ENCODE results near the gene MET. TPM values are rescaled to one million over a fixed set of nuclear protein-coding genes. Genes with fewer than 3 reads are reported as not detected.

The MET gene
- total and polyA plus RNA-seq, 7 experiments from 2014 or later, result 0.19 to 1.0 (median 0.73) TPM; not detected in 4

- H3K36me3 Mint-ChIP-seq, result no peaks in the 10 kb centered on the region
- peaks cover 0 to 12% (median 3%) of the 10 kb centered on the region in 11 donors for H3K9me3 Mint-ChIP-seq
- ChIA-PET CTCF (no interaction called here), POLR2A (no interaction called here)
- intact Hi-C loops (cut with micrococcal nuclease), result no loop called here
- peaks cover 15 to 32% (median 25%) of the 10 kb centered on the region in 5 donors for H3K27me3 Mint-ChIP-seq
- H3K27ac ChIP-seq (ENCODE audit: low read depth, low read length), result no peak overlapping the region
- no peaks in the 10 kb centered on the region for H3K27me3 ChIP-seq (ENCODE audit: control insufficient read depth in 2 of 2, insufficient read depth in 2 of 2, low read length in 2 of 2)
- H3K4me3 Mint-ChIP-seq, result no peak overlapping the region
- ATAC-seq (no peak), DNase-seq (no peak)
- no peaks in the 10 kb centered on the region for H3K4me1 ChIP-seq (ENCODE audit: control insufficient read depth in 2 of 2, insufficient read depth in 2 of 2, low read length in 2 of 2)
- no peaks in the 10 kb centered on the region for H3K36me3 ChIP-seq (ENCODE audit: control insufficient read depth in 2 of 3, insufficient read depth in 3 of 3, low read length in 3 of 3)
- H3K4me1 Mint-ChIP-seq, result no peaks in the 10 kb centered on the region
- no peak overlapping the region for H3K27ac Mint-ChIP-seq
- no peaks in the 10 kb centered on the region for H3K9me3 ChIP-seq (ENCODE audit: control insufficient read depth in 2 of 3, low read length in 3 of 3)
- no peak overlapping the region for H3K4me3 ChIP-seq (ENCODE audit: low read length)
Measured at GRCh38 chr7:116829041-116829440, 157.0 kb downstream of the MET start.

DNA sequence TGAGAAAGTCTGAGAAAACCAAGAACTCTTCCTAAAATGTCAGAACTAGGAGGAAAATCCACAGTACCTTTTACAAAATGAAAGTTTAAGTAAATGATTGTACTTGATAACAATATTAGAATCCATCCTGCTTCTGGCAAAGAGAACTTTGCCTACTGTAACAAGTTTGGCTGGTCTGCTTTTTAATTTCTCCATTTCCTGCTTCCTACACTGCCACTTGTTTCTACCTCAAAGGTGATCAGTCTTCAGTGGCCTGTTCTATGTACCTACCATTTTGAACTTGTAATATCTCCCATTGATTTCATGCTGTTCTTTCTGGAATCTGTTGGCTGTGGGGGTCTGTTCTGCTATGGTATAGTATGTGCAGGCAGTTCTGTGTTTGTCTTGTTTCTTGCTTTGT, 157.5 kb downstream of the MET start:
- no peak for DNase-seq
- intact Hi-C loops (cut with micrococcal nuclease), result no loop called here
- H3K27me3 Mint-ChIP-seq, result peaks cover 16 to 28% (median 23%) of the 10 kb centered on the region in 5 donors
- ChIA-PET POLR2A (no interaction called here), CTCF (no interaction called here)
- Histone ChIP-seq H3K9me3 (ENCODE audit: control insufficient read depth in 2 of 3, low read length in 3 of 3) (no peaks in the 10 kb centered on the region), H3K27ac (ENCODE audit: low read depth, low read length) (no peak overlapping the region), H3K4me3 (ENCODE audit: low read length) (no peak overlapping the region), H3K4me1 (ENCODE audit: control insufficient read depth in 2 of 2, insufficient read depth in 2 of 2, low read length in 2 of 2) (no peaks in the 10 kb centered on the region), H3K27me3 (ENCODE audit: control insufficient read depth in 2 of 2, insufficient read depth in 2 of 2, low read length in 2 of 2) (no peaks in the 10 kb centered on the region), H3K36me3 (ENCODE audit: control insufficient read depth in 2 of 3, insufficient read depth in 3 of 3, low read length in 3 of 3) (no peaks in the 10 kb centered on the region)
- no peak for ATAC-seq
- no peaks in the 10 kb centered on the region for H3K36me3 Mint-ChIP-seq
- peaks cover 0 to 9% (median 3%) of the 10 kb centered on the region in 11 donors for H3K9me3 Mint-ChIP-seq
- H3K4me1 Mint-ChIP-seq, result no peaks in the 10 kb centered on the region
- no peak overlapping the region for H3K27ac Mint-ChIP-seq
- no peak overlapping the region for H3K4me3 Mint-ChIP-seq

- DNase-seq (no peak), ATAC-seq (no peak)
- Histone ChIP-seq H3K4me3 (ENCODE audit: low read length) (no peak overlapping the region), H3K27ac (ENCODE audit: low read depth, low read length) (no peak overlapping the region), H3K9me3 (ENCODE audit: control insufficient read depth in 2 of 3, low read length in 3 of 3) (no peaks in the 10 kb centered on the region), H3K36me3 (ENCODE audit: control insufficient read depth in 2 of 3, insufficient read depth in 3 of 3, low read length in 3 of 3) (no peaks in the 10 kb centered on the region), H3K27me3 (ENCODE audit: control insufficient read depth in 2 of 2, insufficient read depth in 2 of 2, low read length in 2 of 2) (no peaks in the 10 kb centered on the region), H3K4me1 (ENCODE audit: control insufficient read depth in 2 of 2, insufficient read depth in 2 of 2, low read length in 2 of 2) (no peaks in the 10 kb centered on the region)
- Mint-ChIP-seq H3K27me3 (peaks cover 2 to 13% (median 6%) of the 10 kb centered on the region in 5 donors), H3K27ac (no peak overlapping the region), H3K36me3 (no peaks in the 10 kb centered on the region), H3K9me3 (peaks cover 0 to 2% (median 0%) of the 10 kb centered on the region in 11 donors), H3K4me3 (no peak overlapping the region), H3K4me1 (no peaks in the 10 kb centered on the region)
- CTCF ChIA-PET, result no interaction called here
- intact Hi-C loops (cut with micrococcal nuclease), result no loop called here
- POLR2A ChIA-PET, result no interaction called here
Measured at GRCh38 chr7:116832692-116833091, 160.7 kb downstream of the MET start.

GRCh38 chr7:116834815-116835504, 163.0 kb downstream of the MET start:
- no peaks in the 10 kb centered on the region for H3K27me3 ChIP-seq (ENCODE audit: control insufficient read depth in 2 of 2, insufficient read depth in 2 of 2, low read length in 2 of 2)
- ChIA-PET POLR2A (no interaction called here), CTCF (no interaction called here)
- H3K9me3 ChIP-seq (ENCODE audit: control insufficient read depth in 2 of 3, low read length in 3 of 3), result no peaks in the 10 kb centered on the region
- Mint-ChIP-seq H3K4me1 (no peaks in the 10 kb centered on the region), H3K36me3 (no peaks in the 10 kb centered on the region), H3K4me3 (no peak overlapping the region), H3K9me3 (peaks cover 0 to 2% (median 0%) of the 10 kb centered on the region in 11 donors), H3K27ac (no peak overlapping the region), H3K27me3 (peaks cover 0 to 13% (median 4%) of the 10 kb centered on the region in 5 donors)
- no peak for ATAC-seq
- H3K27ac ChIP-seq (ENCODE audit: low read depth, low read length), result no peak overlapping the region
- no peaks in the 10 kb centered on the region for H3K36me3 ChIP-seq (ENCODE audit: control insufficient read depth in 2 of 3, insufficient read depth in 3 of 3, low read length in 3 of 3)
- H3K4me3 ChIP-seq (ENCODE audit: low read length), result no peak overlapping the region
- no peak for DNase-seq
- intact Hi-C loops (cut with micrococcal nuclease), result no loop called here
- H3K4me1 ChIP-seq (ENCODE audit: control insufficient read depth in 2 of 2, insufficient read depth in 2 of 2, low read length in 2 of 2), result no peaks in the 10 kb centered on the region

GRCh38 chr7:116836048-116836447, 164.1 kb downstream of the MET start:
- no peaks in the 10 kb centered on the region for H3K4me1 ChIP-seq (ENCODE audit: control insufficient read depth in 2 of 2, insufficient read depth in 2 of 2, low read length in 2 of 2)
- H3K27ac ChIP-seq (ENCODE audit: low read depth, low read length), result no peak overlapping the region
- no peak for ATAC-seq
- no peaks in the 10 kb centered on the region for H3K36me3 ChIP-seq (ENCODE audit: control insufficient read depth in 2 of 3, insufficient read depth in 3 of 3, low read length in 3 of 3)
- Mint-ChIP-seq H3K4me3 (no peak overlapping the region), H3K27ac (no peak overlapping the region), H3K4me1 (no peaks in the 10 kb centered on the region), H3K36me3 (no peaks in the 10 kb centered on the region), H3K9me3 (peaks cover 0 to 2% (median 0%) of the 10 kb centered on the region in 11 donors), H3K27me3 (peaks cover 0 to 15% (median 10%) of the 10 kb centered on the region in 5 donors)
- POLR2A ChIA-PET, result no interaction called here
- DNase-seq, result no peak
- intact Hi-C loops (cut with micrococcal nuclease), result no loop called here
- H3K4me3 ChIP-seq (ENCODE audit: low read length), result no peak overlapping the region
- no peaks in the 10 kb centered on the region for H3K27me3 ChIP-seq (ENCODE audit: control insufficient read depth in 2 of 2, insufficient read depth in 2 of 2, low read length in 2 of 2)
- CTCF ChIA-PET, result no interaction called here
- H3K9me3 ChIP-seq (ENCODE audit: control insufficient read depth in 2 of 3, low read length in 3 of 3), result no peaks in the 10 kb centered on the region

DNA sequence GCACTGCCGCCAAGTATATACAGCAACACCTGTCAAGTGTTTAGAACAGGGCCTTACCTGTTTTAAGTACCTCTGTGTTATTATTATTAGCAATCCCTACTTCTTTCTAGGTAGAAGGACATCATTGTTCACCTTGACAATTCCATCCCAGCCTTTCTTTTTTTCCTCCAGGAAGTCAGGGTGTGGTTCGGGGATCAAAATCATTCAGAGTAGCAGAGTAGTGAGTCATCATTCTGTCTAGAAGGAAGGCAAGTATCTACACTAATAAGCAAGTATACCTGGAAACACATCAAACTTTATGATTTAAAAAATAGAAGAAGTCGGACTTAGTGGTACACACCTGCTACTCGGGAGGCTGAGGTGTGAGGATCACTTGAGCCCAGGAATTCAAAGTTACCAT, 164.9 kb downstream of the MET start:
- Histone ChIP-seq H3K9me3 (ENCODE audit: control insufficient read depth in 2 of 3, low read length in 3 of 3) (no peaks in the 10 kb centered on the region), H3K4me3 (ENCODE audit: low read length) (no peak overlapping the region), H3K27ac (ENCODE audit: low read depth, low read length) (no peak overlapping the region), H3K36me3 (ENCODE audit: control insufficient read depth in 2 of 3, insufficient read depth in 3 of 3, low read length in 3 of 3) (no peaks in the 10 kb centered on the region), H3K27me3 (ENCODE audit: control insufficient read depth in 2 of 2, insufficient read depth in 2 of 2, low read length in 2 of 2) (no peaks in the 10 kb centered on the region), H3K4me1 (ENCODE audit: control insufficient read depth in 2 of 2, insufficient read depth in 2 of 2, low read length in 2 of 2) (no peaks in the 10 kb centered on the region)
- Mint-ChIP-seq H3K36me3 (no peaks in the 10 kb centered on the region), H3K9me3 (peaks cover 0 to 3% (median 0%) of the 10 kb centered on the region in 11 donors), H3K4me3 (no peak overlapping the region), H3K27me3 (peaks cover under 1 to 16% (median 16%) of the 10 kb centered on the region in 5 donors), H3K4me1 (no peaks in the 10 kb centered on the region), H3K27ac (no peak overlapping the region)
- intact Hi-C loops (cut with micrococcal nuclease), result no loop called here
- no peak for ATAC-seq
- DNase-seq, result no peak
- POLR2A ChIA-PET, result no interaction called here
- CTCF ChIA-PET, result no interaction called here

GRCh38 chr7:116837586-116837985, 165.6 kb downstream of the MET start:
- no peak for DNase-seq
- H3K27ac ChIP-seq (ENCODE audit: low read depth, low read length), result no peak overlapping the region
- no peak overlapping the region for H3K4me3 ChIP-seq (ENCODE audit: low read length)
- POLR2A ChIA-PET, result no interaction called here
- Mint-ChIP-seq H3K36me3 (no peaks in the 10 kb centered on the region), H3K9me3 (peaks cover 0 to 3% (median 0%) of the 10 kb centered on the region in 11 donors), H3K4me3 (no peak overlapping the region), H3K27ac (no peak overlapping the region), H3K27me3 (peaks cover 5 to 23% (median 21%) of the 10 kb centered on the region in 5 donors), H3K4me1 (no peaks in the 10 kb centered on the region)
- no peaks in the 10 kb centered on the region for H3K4me1 ChIP-seq (ENCODE audit: control insufficient read depth in 2 of 2, insufficient read depth in 2 of 2, low read length in 2 of 2)
- no peaks in the 10 kb centered on the region for H3K27me3 ChIP-seq (ENCODE audit: control insufficient read depth in 2 of 2, insufficient read depth in 2 of 2, low read length in 2 of 2)
- no peaks in the 10 kb centered on the region for H3K9me3 ChIP-seq (ENCODE audit: control insufficient read depth in 2 of 3, low read length in 3 of 3)
- intact Hi-C loops (cut with micrococcal nuclease), result no loop called here
- CTCF ChIA-PET, result no interaction called here
- no peaks in the 10 kb centered on the region for H3K36me3 ChIP-seq (ENCODE audit: control insufficient read depth in 2 of 3, insufficient read depth in 3 of 3, low read length in 3 of 3)
- ATAC-seq, result no peak

Data from naive thymus-derived CD4-positive, alpha-beta T cell (primary cell).